Endothelial cell of umbilical vein (primary cell): ENCODE data around the gene CPZ. TPM values are rescaled to one million over a fixed set of nuclear protein-coding genes. Genes with fewer than 3 reads are reported as not detected.

Source experiments
- BruUV-seq: library from RNA; stranded (reverse); fragments of 400-500 nt; replicated peaks from 2 replicates; lab custom pipeline; 2021; lab: Mats Ljungman, UMichigan
- CTCF ChIA-PET: fragments of 300-600, 350-600 bp; sonication (Branson Sonifier 250); formaldehyde crosslinking; loops from one replicate; lab custom pipeline; 2021; ENCODE audit warnings: antibody characterized with exemption, inconsistent platforms; lab: Charles Lee
- POLR2A ChIA-PET: fragments of 300-600, 350-600 bp; sonication (Branson Sonifier 250); formaldehyde crosslinking; loops from one replicate; lab custom pipeline; 2021; ENCODE audit warnings: antibody characterized with exemption, inconsistent platforms; lab: Charles Lee
- DNase-seq: peaks from one replicate; pipeline ENCODE4 v3.0.0-alpha.2; 2011; ENCODE audit warnings: low read depth, low spot score
- FAIRE-seq: peaks from 2 replicates; lab custom pipeline; 2011; peaks lifted over from hg19 to GRCh38; lab: Jason Lieb, UNC
- H2AFZ ChIP-seq: 2 replicates; pipeline ENCODE4 v1.6.0; 2012; ENCODE audit warnings: low read depth, low read length, control low read depth, inconsistent platforms
- H3K27ac ChIP-seq: 2 replicates; pipeline ENCODE4 v1.5.1; 2011; ENCODE audit warnings: low read depth, mild to moderate bottlenecking, control low read depth, low read length, moderate library complexity; ENCODE audit not compliant: insufficient read depth
- H3K27me3 ChIP-seq, 2 experiments: 2 replicates each; pipeline versions ENCODE4 v1.6.0 to v1.6.1; 2011; ENCODE audit warnings: low read length in 2 of 2, mixed read lengths in 1 of 2; ENCODE audit not compliant: control insufficient read depth in 2 of 2, insufficient read depth in 2 of 2
- H3K36me3 ChIP-seq, 2 experiments: 2 replicates in 1 of 2; 3 replicates in 1 of 2; pipeline ENCODE4 v1.5.1; 2011; ENCODE audit warnings: low read length in 2 of 2, mild to moderate bottlenecking in 1 of 2, moderate library complexity in 1 of 2; ENCODE audit not compliant: control insufficient read depth in 2 of 2, insufficient read depth in 2 of 2; ENCODE audit errors: extremely low read depth in 1 of 2
- H3K4me1 ChIP-seq: 3 replicates; pipeline ENCODE4 v1.5.1; 2011; ENCODE audit warnings: mild to moderate bottlenecking, low read length; ENCODE audit not compliant: control insufficient read depth, insufficient read depth; ENCODE audit errors: extremely low read depth
- H3K4me2 ChIP-seq: 2 replicates; pipeline ENCODE4 v1.6.1; 2011; ENCODE audit warnings: low read length, control low read depth, mixed read lengths; ENCODE audit not compliant: insufficient read depth
- H3K4me3 ChIP-seq, 3 experiments: fragments of 200-600 bp in 1 of 3; sonication (generic), shearing (Covaris generic) in 1 of 3; replicated peaks in 1 of 3; 2 replicates each; pipeline ENCODE4 v1.5.1; 2011 to 2016; ENCODE audit warnings: control low read depth in 3 of 3, low read length in 3 of 3, mild to moderate bottlenecking in 2 of 3, inconsistent platforms in 1 of 3, low read depth in 1 of 3, moderate library complexity in 1 of 3; ENCODE audit not compliant: insufficient read depth in 1 of 3
- H3K79me2 ChIP-seq: 2 replicates; pipeline ENCODE4 v1.6.0; 2012; ENCODE audit warnings: low read length, inconsistent platforms; ENCODE audit not compliant: control insufficient read depth, insufficient read depth
- H3K9ac ChIP-seq: replicated peaks from 2 replicates; pipeline ENCODE3; 2011; ENCODE audit warnings: low read length, control low read depth; ENCODE audit not compliant: insufficient read depth; ENCODE audit errors: extremely low read depth
- H3K9me1 ChIP-seq: replicated peaks from 3 replicates; pipeline ENCODE4 v1.6.0; 2011; ENCODE audit warnings: mild to moderate bottlenecking, low read length; ENCODE audit not compliant: control insufficient read depth, insufficient read depth; ENCODE audit errors: extremely low read depth
- H3K9me3 ChIP-seq: replicated peaks from 2 replicates; pipeline ENCODE4 v1.5.1; 2012; ENCODE audit warnings: low read length, inconsistent platforms; ENCODE audit not compliant: control insufficient read depth, insufficient read depth
- H4K20me1 ChIP-seq: replicated peaks from 2 replicates; pipeline ENCODE3; 2011; ENCODE audit warnings: mild to moderate bottlenecking, low read length; ENCODE audit not compliant: control insufficient read depth, insufficient read depth; ENCODE audit errors: extremely low read depth
- EZH2 ChIP-seq: IDR thresholded peaks from 2 replicates; pipeline ENCODE4 v1.6.1; 2012; ENCODE audit warnings: borderline replicate concordance, low read depth, mild to moderate bottlenecking, moderate library complexity, low read length, inconsistent platforms; ENCODE audit not compliant: severe bottlenecking
- FOS ChIP-seq: IDR thresholded peaks from 2 replicates; pipeline ENCODE4 v1.6.1; 2011; ENCODE audit warnings: mild to moderate bottlenecking, low read length, moderate library complexity, borderline replicate concordance; ENCODE audit not compliant: insufficient read depth
- GATA2 ChIP-seq: IDR thresholded peaks from 2 replicates; pipeline ENCODE4 v1.7.0; 2011; ENCODE audit warnings: low read depth, mild to moderate bottlenecking, moderate library complexity, mixed read lengths, low read length; ENCODE audit not compliant: insufficient read length, insufficient read depth
- JUN ChIP-seq: IDR thresholded peaks from 2 replicates; pipeline ENCODE4 v1.6.1; 2011; ENCODE audit warnings: borderline replicate concordance, low read depth; ENCODE audit not compliant: insufficient read length, insufficient read depth
- MYC ChIP-seq: IDR thresholded peaks from one replicate; pipeline ENCODE4 v1.6.1; 2011; ENCODE audit warnings: mild to moderate bottlenecking, low read depth, low read length
- POLR2A ChIP-seq: IDR thresholded peaks from 2 replicates; pipeline ENCODE4 v1.6.1; 2012; ENCODE audit warnings: low read depth, mild to moderate bottlenecking, control low read depth, low read length
- POLR2AphosphoS5 ChIP-seq: IDR thresholded peaks from 2 replicates; pipeline ENCODE4 v1.6.1; 2012; ENCODE audit warnings: low read depth, mild to moderate bottlenecking, control low read depth, low read length, moderate library complexity; ENCODE audit not compliant: insufficient read depth
- dilution Hi-C: fragments of 300-500 bp; cut with MboI; formaldehyde crosslinking; loops from one replicate; pipeline ENCODE4 v1.15.0; 2019; ENCODE audit warnings: low sequenced_read_pairs; ENCODE audit not compliant: extremely low pct_ligation_motif_present
- intact Hi-C: fragments of 100-400 bp; cut with micrococcal nuclease; formaldehyde crosslinking; loops from one replicate; pipeline ENCODE4 v1.10.0; 2022
- polyA plus RNA-seq, 4 experiments: library from polyadenylated mRNA; depleted of rRNA in 3 of 4; stranded (reverse) in 3 of 4; unstranded in 1 of 4; fragments of >200 nt; gene quantifications; 2 replicates each; pipeline versions ENCODE4 v1.2.1 to v1.2.3, GENCODE V29; 2011 to 2012; ENCODE audit warnings: missing spikeins in 1 of 4
- total RNA-seq: library from RNA; stranded (reverse); gene quantifications from 2 replicates; pipeline ENCODE4 v1.2.3, GENCODE V29; 2021
- TF ChIP-seq, protein P1 (sequence below), 2 donors: IDR thresholded peaks; 1 replicate in 1 of 2; 2 replicates in 1 of 2; pipeline ENCODE4 v1.5.1; 2011; ENCODE audit warnings: low read length in 2 of 2, mild to moderate bottlenecking in 2 of 2, moderate library complexity in 2 of 2, control low read depth in 1 of 2, inconsistent platforms in 1 of 2, low read depth in 1 of 2; ENCODE audit not compliant: insufficient read depth in 1 of 2; ENCODE audit errors: extremely low read depth in 1 of 2
- TF ChIP-seq, protein P2 (sequence below): IDR thresholded peaks from 2 replicates; pipeline ENCODE4 v1.6.1; 2011; ENCODE audit not compliant: insufficient read depth, insufficient read length

The CPZ gene
- total and polyA plus RNA-seq, 2 donors (not counting 3 experiments of a cell fraction or from before 2014, with no cell fraction given): not detected

DNA sequence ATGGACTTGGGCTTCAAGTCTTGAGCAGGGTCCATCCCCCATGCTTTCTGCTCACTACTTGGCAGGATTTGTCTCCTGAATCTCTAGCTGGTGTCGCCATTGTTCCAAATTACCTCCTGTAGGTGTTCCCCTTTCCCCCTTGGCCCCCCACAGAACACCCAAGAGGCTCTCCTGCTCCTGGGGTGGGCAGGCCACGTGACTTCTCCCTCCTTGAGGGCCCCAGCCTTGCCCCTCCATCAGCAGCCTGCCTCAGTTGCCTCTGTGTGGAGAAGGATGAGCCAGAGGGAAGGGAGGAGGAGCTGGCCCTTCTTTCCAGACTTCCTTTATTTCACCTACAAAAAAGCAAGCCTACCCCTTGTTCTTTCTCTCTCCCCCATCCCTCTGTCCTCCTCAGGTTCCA is 10.5 kb upstream of the CPZ start:
- no peak overlapping the region for H3K27ac ChIP-seq
- H3K9me1 ChIP-seq: no peaks in the 10 kb centered on the region
- intact Hi-C loops: no loop called here
- TF ChIP-seq MYC (no peak), GATA2 (no peak), FOS (no peak), POLR2A (no peak), POLR2AphosphoS5 (no peak), EZH2 (no peak), JUN (no peak)
- TF ChIP-seq, protein P1, sequence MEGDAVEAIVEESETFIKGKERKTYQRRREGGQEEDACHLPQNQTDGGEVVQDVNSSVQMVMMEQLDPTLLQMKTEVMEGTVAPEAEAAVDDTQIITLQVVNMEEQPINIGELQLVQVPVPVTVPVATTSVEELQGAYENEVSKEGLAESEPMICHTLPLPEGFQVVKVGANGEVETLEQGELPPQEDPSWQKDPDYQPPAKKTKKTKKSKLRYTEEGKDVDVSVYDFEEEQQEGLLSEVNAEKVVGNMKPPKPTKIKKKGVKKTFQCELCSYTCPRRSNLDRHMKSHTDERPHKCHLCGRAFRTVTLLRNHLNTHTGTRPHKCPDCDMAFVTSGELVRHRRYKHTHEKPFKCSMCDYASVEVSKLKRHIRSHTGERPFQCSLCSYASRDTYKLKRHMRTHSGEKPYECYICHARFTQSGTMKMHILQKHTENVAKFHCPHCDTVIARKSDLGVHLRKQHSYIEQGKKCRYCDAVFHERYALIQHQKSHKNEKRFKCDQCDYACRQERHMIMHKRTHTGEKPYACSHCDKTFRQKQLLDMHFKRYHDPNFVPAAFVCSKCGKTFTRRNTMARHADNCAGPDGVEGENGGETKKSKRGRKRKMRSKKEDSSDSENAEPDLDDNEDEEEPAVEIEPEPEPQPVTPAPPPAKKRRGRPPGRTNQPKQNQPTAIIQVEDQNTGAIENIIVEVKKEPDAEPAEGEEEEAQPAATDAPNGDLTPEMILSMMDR (IDR thresholded peaks at IDR 0.05; ENCODE audit: extremely low read depth in 1 of 2, insufficient read depth in 1 of 2, low read depth in 1 of 2, low read length in 2 of 2): no peak
- TF ChIP-seq, protein P2, sequence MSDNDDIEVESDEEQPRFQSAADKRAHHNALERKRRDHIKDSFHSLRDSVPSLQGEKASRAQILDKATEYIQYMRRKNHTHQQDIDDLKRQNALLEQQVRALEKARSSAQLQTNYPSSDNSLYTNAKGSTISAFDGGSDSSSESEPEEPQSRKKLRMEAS: no peak
- POLR2A ChIA-PET: no interaction called here
- DNase-seq: no peak
- H3K36me3 ChIP-seq: no peaks in the 10 kb centered on the region
- no peak overlapping the region for H3K9ac ChIP-seq
- no peaks in the 10 kb centered on the region for H3K27me3 ChIP-seq
- H3K4me2 ChIP-seq: no peak overlapping the region
- dilution Hi-C loops: no loop called here
- FAIRE-seq: no peak
- H3K4me3 ChIP-seq: no peak overlapping the region
- no peaks in the 10 kb centered on the region for H3K79me2 ChIP-seq
- CTCF ChIA-PET: no interaction called here
- H3K4me1 ChIP-seq: no peaks in the 10 kb centered on the region
- H4K20me1 ChIP-seq: no peaks in the 10 kb centered on the region
- no peaks in the 10 kb centered on the region for H3K9me3 ChIP-seq
- H2AFZ ChIP-seq: no peak overlapping the region
- no TSS peak for BruUV-seq
